ENCODE results near the gene SLC7A11.
"Not testable (repeated sequence)": the region's sequence is repeated elsewhere in the genome, so short reads cannot be mapped to it uniquely, and the experiment has no call there.

SLC7A11 gene

GRCh38 chr4:138241281-138242075, 671 bp downstream of the SLC7A11 start:
- no peak for FAIRE-seq

GRCh38 chr4:138239491-138239890, 2.7 kb downstream of the SLC7A11 start:
- no peak for FAIRE-seq

- FAIRE-seq = no peak
These were observed 3.4 kb downstream of the SLC7A11 start for GRCh38 chr4:138238521-138239292.

- FAIRE-seq = not testable (repeated sequence)
These were observed 5.0 kb downstream of the SLC7A11 start for GRCh38 chr4:138237132-138237531.

- no peak for FAIRE-seq
These were observed 6.1 kb downstream of the SLC7A11 start for GRCh38 chr4:138236037-138236436.

- FAIRE-seq = no peak
These were observed 6.7 kb downstream of the SLC7A11 start for GRCh38 chr4:138235419-138235952.

- FAIRE-seq = no peak
These were observed 7.9 kb downstream of the SLC7A11 start for GRCh38 chr4:138234248-138234647.

- no peak for FAIRE-seq
These were observed 8.7 kb downstream of the SLC7A11 start for GRCh38 chr4:138233313-138234034.

GRCh38 chr4:138232364-138232763, 9.8 kb downstream of the SLC7A11 start:
- FAIRE-seq = no peak

GRCh38 chr4:138230048-138230447, 12.1 kb downstream of the SLC7A11 start:
- FAIRE-seq = no peak

GRCh38 chr4:138229160-138229559, 13.0 kb downstream of the SLC7A11 start:
- FAIRE-seq = no peak

GRCh38 chr4:138226351-138226750, 15.8 kb downstream of the SLC7A11 start:
- FAIRE-seq = no peak

GRCh38 chr4:138225477-138225876, 16.7 kb downstream of the SLC7A11 start:
- no peak for FAIRE-seq

GRCh38 chr4:138224614-138225013, 17.5 kb downstream of the SLC7A11 start:
- FAIRE-seq = no peak

GRCh38 chr4:138223231-138223910, 18.8 kb downstream of the SLC7A11 start:
- no peak for FAIRE-seq

GRCh38 chr4:138222046-138222445, 20.1 kb downstream of the SLC7A11 start:
- FAIRE-seq = no peak

GRCh38 chr4:138218976-138219375, 23.2 kb downstream of the SLC7A11 start:
- FAIRE-seq = no peak

GRCh38 chr4:138217567-138217966, 24.6 kb downstream of the SLC7A11 start:
- no peak for FAIRE-seq

GRCh38 chr4:138216272-138216867, 25.8 kb downstream of the SLC7A11 start:
- FAIRE-seq = no peak

- FAIRE-seq = not testable (repeated sequence)
These were observed 31.6 kb downstream of the SLC7A11 start for GRCh38 chr4:138210576-138210975.

- FAIRE-seq = no peak
These were observed 33.1 kb downstream of the SLC7A11 start for GRCh38 chr4:138209094-138209493.

All from A204.1 (cell line).